ENCODE data around the gene CETN3.

Gene CETN3

GRCh38 chr5:90409318-90410177 lies at the start of gene CETN3:
Gene CETN3, minus strand, starts transcription at chr5:90409756. Its CDS starts 95 bp downstream, at chr5:90409661.
- H3K4me3 ChIP-seq (replicated peaks; ENCODE audit: low read depth, low read length), result peak within 1 kb of the TSS; percentile 80
- peak; percentile 98 for DNase-seq (ENCODE audit: low read depth)
- no peak for TF ChIP-seq CTCF (IDR thresholded peaks at IDR 0.05; ENCODE audit: low read length, missing control alignments)

- TF ChIP-seq CTCF (IDR thresholded peaks at IDR 0.05; ENCODE audit: low read length, missing control alignments), result no peak
- H3K4me3 ChIP-seq (replicated peaks; ENCODE audit: low read depth, low read length), result no peak overlapping the region
- peak; percentile 59 for DNase-seq (ENCODE audit: low read depth)
Measured at GRCh38 chr5:90446961-90447360, 37.4 kb upstream of the CETN3 start.

GRCh38 chr5:90440644-90441043 lies 31.1 kb upstream of the CETN3 start:
- no peak overlapping the region for H3K4me3 ChIP-seq (replicated peaks; ENCODE audit: low read depth, low read length)
- TF ChIP-seq CTCF (IDR thresholded peaks at IDR 0.05; ENCODE audit: low read length, missing control alignments), result no peak
- DNase-seq (ENCODE audit: low read depth), result no peak

GRCh38 chr5:90438100-90438499 lies 28.5 kb upstream of the CETN3 start:
- DNase-seq (ENCODE audit: low read depth), result peak; percentile 50
- no peak for TF ChIP-seq CTCF (IDR thresholded peaks at IDR 0.05; ENCODE audit: low read length, missing control alignments)
- H3K4me3 ChIP-seq (replicated peaks; ENCODE audit: low read depth, low read length), result no peak overlapping the region

- TF ChIP-seq CTCF (IDR thresholded peaks at IDR 0.05; ENCODE audit: low read length, missing control alignments), result no peak
- no peak overlapping the region for H3K4me3 ChIP-seq (replicated peaks; ENCODE audit: low read depth, low read length)
- no peak for DNase-seq (ENCODE audit: low read depth)
Measured at GRCh38 chr5:90437663-90438062, 28.1 kb upstream of the CETN3 start.

- TF ChIP-seq CTCF (IDR thresholded peaks at IDR 0.05; ENCODE audit: low read length, missing control alignments), result peak; percentile 87
- no peak overlapping the region for H3K4me3 ChIP-seq (replicated peaks; ENCODE audit: low read depth, low read length)
- DNase-seq (ENCODE audit: low read depth), result peak; percentile 65
Measured at GRCh38 chr5:90434116-90434714, 24.7 kb upstream of the CETN3 start.
